Spleen (tissue), 7 donors: Measurements from ENCODE around the gene SEC24C.

ENCODE experiments used
- CTCF ChIP-seq, 11 experiments: fragments of 200-600 bp in 7 of 11; fragments of 450-650 bp in 4 of 11; sonication (generic) in 4 of 11; IDR thresholded peaks in 8 of 11; conservative IDR thresholded peaks in 3 of 11; 1 replicate in 7 of 11; 2 replicates in 4 of 11; pipeline versions ENCODE4 v1.4.0 to v1.8.0; 2016 to 2021; ENCODE audit warnings: antibody characterized with exemption in 11 of 11, inconsistent platforms in 4 of 11, mild to moderate bottlenecking in 1 of 11
- POLR2A ChIP-seq, 3 donors: fragments of 450-650 bp; IDR thresholded peaks; one replicate each; pipeline ENCODE4 v1.5.1; 2017; ENCODE audit warnings: antibody characterized with exemption in 3 of 3, mild to moderate bottlenecking in 1 of 3
- donor health status: DM: no; HTN: no; CAD: no; lungs with moderate emphysema.
- donor health status: DM: no; HTN: no; CAD: no.
- donor health status: DM: no; HTN: no; CAD: no.

GRCh38 chr10:73812657-73813056 is 68.5 kb downstream of the SEC24C start:
- TF ChIP-seq CTCF (IDR thresholded peaks at IDR 0.05 in 8 of 11, conservative IDR thresholded peaks at IDR 0.05 in 3 of 11), result no peak
- no peak for TF ChIP-seq POLR2A (IDR thresholded peaks at IDR 0.05)
